ENCODE results near the gene PLPPR1.
"Not testable (repeated sequence)": the region's sequence is repeated elsewhere in the genome, so short reads cannot be mapped to it uniquely, and the experiment has no call there.

Gene PLPPR1

DNA sequence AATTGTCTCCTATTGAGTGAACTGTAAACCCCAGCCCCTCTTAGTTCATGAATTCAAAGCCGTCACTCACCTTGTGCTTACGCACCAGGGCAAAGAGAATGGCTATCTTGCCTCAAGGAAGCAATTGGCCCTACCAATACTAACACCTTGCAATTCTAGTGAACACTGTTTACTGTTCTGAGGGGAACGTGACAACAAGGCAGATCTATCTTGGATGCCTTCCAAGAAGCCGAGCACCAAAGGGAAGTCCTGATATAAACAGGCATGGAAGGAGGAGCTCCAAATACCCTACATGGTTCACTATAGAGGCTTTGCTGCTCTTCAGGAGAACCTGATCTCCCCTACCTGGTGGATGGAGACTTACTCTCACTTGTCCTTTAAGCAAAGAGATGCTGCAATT is 1.7 kb upstream of the PLPPR1 start:
- Histone ChIP-seq H3K27ac (ENCODE audit: low read depth, low read length) (no peak overlapping the region), H3K36me3 (ENCODE audit: control insufficient read depth, insufficient read depth, low read length) (no peaks in the 10 kb centered on the region), H3K9me3 (ENCODE audit: control insufficient read depth, insufficient read depth, low read depth, low read length) (no peaks in the 10 kb centered on the region), H3K27me3 (ENCODE audit: control insufficient read depth, insufficient read depth, low read length) (peaks cover 61% of the 10 kb centered on the region), H3K9ac (ENCODE audit: low read length) (no peak overlapping the region), H3K4me3 (ENCODE audit: low read depth, low read length) (no peak overlapping the region), H3K4me1 (ENCODE audit: control insufficient read depth, insufficient read depth, low read length) (peaks cover 14% of the 10 kb centered on the region)

- H3K27me3 ChIP-seq (ENCODE audit: control insufficient read depth, insufficient read depth, low read length): peaks cover 65% of the 10 kb centered on the region
- H3K4me3 ChIP-seq (ENCODE audit: low read depth, low read length): no peak overlapping the region
- H3K36me3 ChIP-seq (ENCODE audit: control insufficient read depth, insufficient read depth, low read length): no peaks in the 10 kb centered on the region
Observed at GRCh38 chr9:101027236-101027635, 1.3 kb upstream of the PLPPR1 start.

DNA sequence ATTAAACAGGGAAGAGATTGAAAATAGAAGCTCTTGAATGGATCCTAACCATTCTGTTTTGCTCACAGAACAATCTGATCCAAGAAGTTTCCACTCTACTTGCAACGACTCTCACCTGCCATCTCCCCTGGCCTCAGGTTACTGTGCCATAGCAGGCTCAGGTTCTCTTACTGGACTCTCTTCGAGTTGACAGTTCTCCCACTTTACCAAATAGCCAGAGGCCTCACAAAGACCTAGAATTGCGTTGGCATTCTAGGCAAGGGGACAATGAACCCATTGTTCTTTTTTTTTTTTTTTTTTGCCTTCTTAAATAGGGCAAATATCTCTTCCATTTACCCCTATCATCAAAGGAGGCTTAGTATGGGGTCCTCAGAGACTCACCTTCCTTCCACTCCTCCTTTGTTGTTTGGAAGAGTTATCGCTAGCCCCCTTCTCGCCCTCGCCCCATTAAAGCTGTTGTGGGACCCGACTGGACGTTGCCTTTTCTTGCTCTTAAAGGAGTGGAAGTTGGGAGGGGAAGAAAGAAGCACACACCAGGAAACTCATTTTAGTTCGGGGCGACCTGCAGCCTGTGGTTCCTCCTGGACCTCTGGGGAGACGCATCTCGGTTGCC is 688 bp upstream of the PLPPR1 start:
- no peaks in the 10 kb centered on the region for H3K36me3 ChIP-seq (ENCODE audit: control insufficient read depth, insufficient read depth, low read length)
- peaks cover 71% of the 10 kb centered on the region for H3K27me3 ChIP-seq (ENCODE audit: control insufficient read depth, insufficient read depth, low read length)
- H3K9ac ChIP-seq (ENCODE audit: low read length): peak overlapping the region; percentile 8
- H3K9me3 ChIP-seq (ENCODE audit: control insufficient read depth, insufficient read depth, low read depth, low read length): no peaks in the 10 kb centered on the region
- peak overlapping the region; percentile 87 for H3K4me3 ChIP-seq (ENCODE audit: low read depth, low read length)
- peaks cover 14% of the 10 kb centered on the region for H3K4me1 ChIP-seq (ENCODE audit: control insufficient read depth, insufficient read depth, low read length)
- H3K27ac ChIP-seq (ENCODE audit: low read depth, low read length): no peak overlapping the region

More at GRCh38 chr9:101027236-101027635, 1.3 kb upstream of the PLPPR1 start:
- Histone ChIP-seq H3K9me3 (ENCODE audit: control insufficient read depth, insufficient read depth, low read depth, low read length) (no peaks in the 10 kb centered on the region), H3K4me1 (ENCODE audit: control insufficient read depth, insufficient read depth, low read length) (peaks cover 14% of the 10 kb centered on the region), H3K27ac (ENCODE audit: low read depth, low read length) (no peak overlapping the region), H3K9ac (ENCODE audit: low read length) (no peak overlapping the region)

DNA sequence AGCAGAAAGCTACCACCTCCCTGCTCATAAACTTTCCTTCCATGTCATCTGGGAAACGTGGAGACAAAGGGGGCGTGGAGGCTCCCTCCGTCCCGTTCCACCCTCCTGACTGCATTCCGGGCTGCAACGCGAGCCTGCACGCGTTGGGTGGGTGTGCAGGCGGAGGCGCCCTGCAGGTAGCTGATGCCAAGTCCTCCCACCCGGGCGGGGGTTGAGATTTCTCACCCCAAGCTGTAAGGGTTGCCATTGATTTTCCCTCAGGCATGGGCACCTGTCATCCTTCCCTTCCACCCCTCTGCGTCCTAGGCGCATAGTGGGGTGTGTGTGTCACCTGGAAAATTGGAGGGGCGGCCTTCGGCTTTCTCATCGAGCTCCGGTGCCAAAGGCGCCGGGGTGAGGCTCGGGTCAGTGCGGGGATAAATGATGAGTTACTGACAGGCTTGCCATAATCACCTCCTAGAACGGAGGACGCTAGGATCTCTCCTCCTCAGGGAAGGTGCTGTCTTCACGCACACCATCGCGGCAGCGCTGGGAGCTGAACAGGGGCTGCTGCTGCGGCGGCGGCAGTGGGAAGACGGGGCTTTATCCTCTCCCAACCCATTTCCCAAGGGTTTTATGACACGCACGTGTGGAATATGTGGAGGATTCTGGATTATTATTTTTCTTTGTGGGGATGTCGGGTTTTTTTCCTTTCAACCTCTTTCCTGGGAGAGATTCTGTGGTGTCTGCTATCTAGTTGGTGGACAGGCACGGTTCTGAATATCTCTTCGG is 973 bp downstream of the PLPPR1 start:
- Histone ChIP-seq H3K4me1 (ENCODE audit: control insufficient read depth, insufficient read depth, low read length) (peaks cover 14% of the 10 kb centered on the region), H3K36me3 (ENCODE audit: control insufficient read depth, insufficient read depth, low read length) (no peaks in the 10 kb centered on the region), H3K27me3 (ENCODE audit: control insufficient read depth, insufficient read depth, low read length) (peaks cover 85% of the 10 kb centered on the region), H3K4me3 (ENCODE audit: low read depth, low read length) (peak overlapping the region; percentile 87), H3K9ac (ENCODE audit: low read length) (no peak overlapping the region), H3K9me3 (ENCODE audit: control insufficient read depth, insufficient read depth, low read depth, low read length) (no peaks in the 10 kb centered on the region), H3K27ac (ENCODE audit: low read depth, low read length) (no peak overlapping the region)

GRCh38 chr9:101030086-101030391 is 1.5 kb downstream of the PLPPR1 start:
- peak overlapping the region; percentile 87 for H3K4me3 ChIP-seq (ENCODE audit: low read depth, low read length)
- no peak overlapping the region for H3K9ac ChIP-seq (ENCODE audit: low read length)
- H3K4me1 ChIP-seq (ENCODE audit: control insufficient read depth, insufficient read depth, low read length): peaks cover 14% of the 10 kb centered on the region
- no peaks in the 10 kb centered on the region for H3K36me3 ChIP-seq (ENCODE audit: control insufficient read depth, insufficient read depth, low read length)
- no peak overlapping the region for H3K27ac ChIP-seq (ENCODE audit: low read depth, low read length)
- H3K9me3 ChIP-seq (ENCODE audit: control insufficient read depth, insufficient read depth, low read depth, low read length): no peaks in the 10 kb centered on the region
- peaks cover 85% of the 10 kb centered on the region for H3K27me3 ChIP-seq (ENCODE audit: control insufficient read depth, insufficient read depth, low read length)

GRCh38 chr9:101032426-101032825 is 3.9 kb downstream of the PLPPR1 start:
- H3K4me1 ChIP-seq (ENCODE audit: control insufficient read depth, insufficient read depth, low read length): peaks cover 11% of the 10 kb centered on the region; the same call in 1 of the 2 replicates
- no peaks in the 10 kb centered on the region for H3K36me3 ChIP-seq (ENCODE audit: control insufficient read depth, insufficient read depth, low read length)
- H3K27ac ChIP-seq (ENCODE audit: low read depth, low read length): no peak overlapping the region
- H3K9ac ChIP-seq (ENCODE audit: low read length): no peak overlapping the region
- no peaks in the 10 kb centered on the region for H3K9me3 ChIP-seq (ENCODE audit: control insufficient read depth, insufficient read depth, low read depth, low read length)
- peaks cover 67% of the 10 kb centered on the region for H3K27me3 ChIP-seq (ENCODE audit: control insufficient read depth, insufficient read depth, low read length)
- H3K4me3 ChIP-seq (ENCODE audit: low read depth, low read length): no peak overlapping the region

- Histone ChIP-seq H3K4me1 (ENCODE audit: control insufficient read depth, insufficient read depth, low read length) (peaks cover 6% of the 10 kb centered on the region; the same call in 1 of the 2 replicates), H3K9ac (ENCODE audit: low read length) (no peak overlapping the region), H3K27me3 (ENCODE audit: control insufficient read depth, insufficient read depth, low read length) (peaks cover 50% of the 10 kb centered on the region), H3K27ac (ENCODE audit: low read depth, low read length) (no peak overlapping the region), H3K4me3 (ENCODE audit: low read depth, low read length) (no peak overlapping the region), H3K9me3 (ENCODE audit: control insufficient read depth, insufficient read depth, low read depth, low read length) (no peaks in the 10 kb centered on the region), H3K36me3 (ENCODE audit: control insufficient read depth, insufficient read depth, low read length) (no peaks in the 10 kb centered on the region)
Observed at GRCh38 chr9:101034222-101034621, 5.7 kb downstream of the PLPPR1 start.

DNA sequence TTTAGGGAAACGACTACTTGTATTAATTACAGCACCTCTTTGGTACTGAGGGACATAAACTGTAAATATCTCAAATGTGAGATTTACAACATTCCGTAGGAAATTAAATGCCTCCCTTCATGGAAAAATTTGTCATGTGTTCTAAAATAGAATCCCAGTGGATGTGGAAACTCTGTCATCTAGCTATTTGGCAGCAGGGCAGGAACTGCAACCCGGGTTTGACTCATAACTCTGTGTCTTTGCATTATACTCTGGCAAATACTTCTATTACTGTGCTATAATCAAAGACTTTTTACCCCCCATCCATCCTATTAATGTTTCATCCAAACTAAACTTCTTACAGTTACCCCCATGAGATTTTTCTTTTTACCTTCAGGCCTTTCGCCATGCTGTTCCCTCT is 6.6 kb downstream of the PLPPR1 start:
- H3K36me3 ChIP-seq (ENCODE audit: control insufficient read depth, insufficient read depth, low read length): no peaks in the 10 kb centered on the region
- H3K9me3 ChIP-seq (ENCODE audit: control insufficient read depth, insufficient read depth, low read depth, low read length): no peaks in the 10 kb centered on the region
- H3K27me3 ChIP-seq (ENCODE audit: control insufficient read depth, insufficient read depth, low read length): peaks cover 42% of the 10 kb centered on the region
- no peak overlapping the region for H3K9ac ChIP-seq (ENCODE audit: low read length)
- H3K4me1 ChIP-seq (ENCODE audit: control insufficient read depth, insufficient read depth, low read length): no peaks in the 10 kb centered on the region
- no peak overlapping the region for H3K4me3 ChIP-seq (ENCODE audit: low read depth, low read length)
- H3K27ac ChIP-seq (ENCODE audit: low read depth, low read length): no peak overlapping the region

DNA sequence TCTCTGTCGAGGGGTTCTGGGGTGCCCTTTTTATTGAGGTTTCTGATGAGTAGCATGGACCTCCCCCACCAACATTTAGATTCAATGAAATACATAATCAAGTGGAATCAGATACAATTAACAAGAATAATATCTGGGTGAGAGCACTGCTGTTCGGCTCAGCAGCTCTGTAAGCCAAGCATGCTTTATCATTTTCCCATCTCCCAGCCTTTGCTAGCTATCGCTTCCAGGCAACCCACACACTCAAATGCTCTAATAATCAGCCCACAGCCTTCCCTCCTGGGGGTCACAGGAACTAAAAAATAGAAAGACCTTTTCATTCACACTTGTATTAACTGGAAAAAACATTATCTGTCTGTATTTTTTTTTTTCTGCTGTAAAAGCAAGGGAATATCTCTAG is 8.9 kb downstream of the PLPPR1 start:
- no peak overlapping the region for H3K27ac ChIP-seq (ENCODE audit: low read depth, low read length)
- no peak overlapping the region for H3K9ac ChIP-seq (ENCODE audit: low read length)
- H3K27me3 ChIP-seq (ENCODE audit: control insufficient read depth, insufficient read depth, low read length): peaks cover 18% of the 10 kb centered on the region
- H3K4me3 ChIP-seq (ENCODE audit: low read depth, low read length): no peak overlapping the region
- H3K36me3 ChIP-seq (ENCODE audit: control insufficient read depth, insufficient read depth, low read length): no peaks in the 10 kb centered on the region
- no peaks in the 10 kb centered on the region for H3K9me3 ChIP-seq (ENCODE audit: control insufficient read depth, insufficient read depth, low read depth, low read length)
- H3K4me1 ChIP-seq (ENCODE audit: control insufficient read depth, insufficient read depth, low read length): no peaks in the 10 kb centered on the region

GRCh38 chr9:101038488-101038887 is 10.0 kb downstream of the PLPPR1 start:
- H3K27me3 ChIP-seq (ENCODE audit: control insufficient read depth, insufficient read depth, low read length): peaks cover 8% of the 10 kb centered on the region
- no peak overlapping the region for H3K9ac ChIP-seq (ENCODE audit: low read length)
- H3K27ac ChIP-seq (ENCODE audit: low read depth, low read length): no peak overlapping the region
- H3K36me3 ChIP-seq (ENCODE audit: control insufficient read depth, insufficient read depth, low read length): no peaks in the 10 kb centered on the region
- no peaks in the 10 kb centered on the region for H3K4me1 ChIP-seq (ENCODE audit: control insufficient read depth, insufficient read depth, low read length)
- H3K9me3 ChIP-seq (ENCODE audit: control insufficient read depth, insufficient read depth, low read depth, low read length): no peaks in the 10 kb centered on the region
- no peak overlapping the region for H3K4me3 ChIP-seq (ENCODE audit: low read depth, low read length)

GRCh38 chr9:101039581-101039980 is 11.1 kb downstream of the PLPPR1 start:
- not testable (repeated sequence) for H3K36me3 ChIP-seq (ENCODE audit: control insufficient read depth, insufficient read depth, low read length); H3K27ac ChIP-seq (ENCODE audit: low read depth, low read length); H3K9me3 ChIP-seq (ENCODE audit: control insufficient read depth, insufficient read depth, low read depth, low read length); H3K4me1 ChIP-seq (ENCODE audit: control insufficient read depth, insufficient read depth, low read length); H3K9ac ChIP-seq (ENCODE audit: low read length); H3K27me3 ChIP-seq (ENCODE audit: control insufficient read depth, insufficient read depth, low read length); H3K4me3 ChIP-seq (ENCODE audit: low read depth, low read length)
